PFSK-1 (cell line): Measurements from ENCODE around the gene URI1.

Source experiments
- POLR2AphosphoS5 ChIP-seq: IDR thresholded peaks from 2 replicates; pipeline ENCODE4 v1.6.1; 2012; ENCODE audit warnings: low read depth, mild to moderate bottlenecking, control low read depth, low read length, moderate library complexity
- REST ChIP-seq, 2 experiments: IDR thresholded peaks; 2 replicates each; pipeline versions ENCODE4 v1.6.1 to v1.8.0; 2011 to 2012; ENCODE audit warnings: low read depth in 2 of 2, low read length in 2 of 2, control low read depth in 1 of 2, inconsistent platforms in 1 of 2, mild to moderate bottlenecking in 1 of 2, moderate library complexity in 1 of 2; ENCODE audit not compliant: insufficient read depth in 1 of 2
- TAF1 ChIP-seq: IDR thresholded peaks from 2 replicates; pipeline ENCODE4 v1.6.1; 2012; ENCODE audit warnings: low read length, control low read depth, borderline replicate concordance; ENCODE audit not compliant: insufficient read depth

GRCh38 chr19:30000862-30001261, 58.8 kb downstream of the URI1 start:
- TF ChIP-seq TAF1 (no peak), POLR2AphosphoS5 (no peak), REST (IDR thresholded peaks at IDR 0.05; ENCODE audit: insufficient read depth in 1 of 2, low read depth in 2 of 2, low read length in 2 of 2) (no peak)
